NCI-H748 (cell line): ENCODE results near the gene SLC3A2.

Source experiments
- DNase-seq: peaks from one replicate; lab custom pipeline; 2025; ENCODE audit not compliant: unreplicated experiment; lab: John Stamatoyannopoulos, UW

Gene SLC3A2

GRCh38 chr11:62880231-62880802 lies 379 bp upstream of the SLC3A2 start:
- DNase-seq = no peak

GRCh38 chr11:62881579-62882430 lies 1.1 kb downstream of the SLC3A2 start:
- peak; percentile 92 for DNase-seq

- no peak for DNase-seq
Measured at GRCh38 chr11:62882431-62882749, 1.7 kb downstream of the SLC3A2 start.

GRCh38 chr11:62882788-62883501 lies 2.2 kb downstream of the SLC3A2 start:
- DNase-seq = no peak

GRCh38 chr11:62883673-62884072 lies 3.0 kb downstream of the SLC3A2 start:
- no peak for DNase-seq

- no peak for DNase-seq
Measured at GRCh38 chr11:62885137-62885750, 4.5 kb downstream of the SLC3A2 start.

- DNase-seq = no peak
Measured at GRCh38 chr11:62888406-62888805, 7.7 kb downstream of the SLC3A2 start.

- DNase-seq = no peak
Measured at GRCh38 chr11:62889126-62889483, 8.4 kb downstream of the SLC3A2 start.

- no peak for DNase-seq
Measured at GRCh38 chr11:62889484-62890437, 9.1 kb downstream of the SLC3A2 start.

- no peak for DNase-seq
Measured at GRCh38 chr11:62892077-62892922, 11.6 kb downstream of the SLC3A2 start.

- no peak for DNase-seq
Measured at GRCh38 chr11:62895501-62895900, 14.8 kb downstream of the SLC3A2 start.

- no peak for DNase-seq
Measured at GRCh38 chr11:62896049-62896448, 15.4 kb downstream of the SLC3A2 start.

- no peak for DNase-seq
Measured at GRCh38 chr11:62897311-62897710, 16.6 kb downstream of the SLC3A2 start.

- DNase-seq = no peak
Measured at GRCh38 chr11:62898027-62898426, 17.3 kb downstream of the SLC3A2 start.

GRCh38 chr11:62902932-62903331 lies 22.2 kb downstream of the SLC3A2 start:
- no peak for DNase-seq

- no peak for DNase-seq
Measured at GRCh38 chr11:62905296-62905695, 24.6 kb downstream of the SLC3A2 start.

- DNase-seq = peak; percentile 71
Measured at GRCh38 chr11:62905927-62906531, 25.3 kb downstream of the SLC3A2 start.

GRCh38 chr11:62908468-62909072 lies 27.9 kb downstream of the SLC3A2 start:
- no peak for DNase-seq
